ENCODE results near the gene LIPH.
"Not testable (repeated sequence)": the region's sequence is repeated elsewhere in the genome, so short reads cannot be mapped to it uniquely, and the experiment has no call there.

LIPH gene

GRCh38 chr3:185552358-185552877, at the start of gene LIPH:
LIPH (minus strand) TSS chr3:185552588; CDS start chr3:185552471, 117 bp downstream.
- DNase-seq (ENCODE audit: low spot score) = no peak

GRCh38 chr3:185595526-185595925, 43.1 kb upstream of the LIPH start:
- DNase-seq (ENCODE audit: low spot score) = no peak

GRCh38 chr3:185594073-185594472, 41.7 kb upstream of the LIPH start:
- DNase-seq (ENCODE audit: low spot score) = no peak

DNA sequence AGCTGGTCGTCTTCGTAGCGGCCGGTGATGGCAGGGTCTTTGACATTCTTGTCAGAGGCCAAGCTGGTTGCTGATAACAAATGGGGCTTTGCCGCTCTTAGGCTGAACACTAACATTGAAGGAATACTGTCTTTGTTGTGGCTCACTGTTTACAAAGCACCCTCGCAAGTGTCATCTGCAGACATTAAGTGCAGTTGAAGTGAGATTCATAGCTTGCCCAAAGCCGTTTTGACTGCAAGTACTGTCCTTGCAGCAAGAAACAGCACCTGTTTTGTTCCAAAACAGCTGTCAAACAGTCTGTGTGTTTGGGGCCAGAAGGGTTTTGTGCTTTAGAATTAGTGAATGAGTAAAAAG, 34.3 kb upstream of the LIPH start:
- no peak for DNase-seq (ENCODE audit: low spot score)

DNA sequence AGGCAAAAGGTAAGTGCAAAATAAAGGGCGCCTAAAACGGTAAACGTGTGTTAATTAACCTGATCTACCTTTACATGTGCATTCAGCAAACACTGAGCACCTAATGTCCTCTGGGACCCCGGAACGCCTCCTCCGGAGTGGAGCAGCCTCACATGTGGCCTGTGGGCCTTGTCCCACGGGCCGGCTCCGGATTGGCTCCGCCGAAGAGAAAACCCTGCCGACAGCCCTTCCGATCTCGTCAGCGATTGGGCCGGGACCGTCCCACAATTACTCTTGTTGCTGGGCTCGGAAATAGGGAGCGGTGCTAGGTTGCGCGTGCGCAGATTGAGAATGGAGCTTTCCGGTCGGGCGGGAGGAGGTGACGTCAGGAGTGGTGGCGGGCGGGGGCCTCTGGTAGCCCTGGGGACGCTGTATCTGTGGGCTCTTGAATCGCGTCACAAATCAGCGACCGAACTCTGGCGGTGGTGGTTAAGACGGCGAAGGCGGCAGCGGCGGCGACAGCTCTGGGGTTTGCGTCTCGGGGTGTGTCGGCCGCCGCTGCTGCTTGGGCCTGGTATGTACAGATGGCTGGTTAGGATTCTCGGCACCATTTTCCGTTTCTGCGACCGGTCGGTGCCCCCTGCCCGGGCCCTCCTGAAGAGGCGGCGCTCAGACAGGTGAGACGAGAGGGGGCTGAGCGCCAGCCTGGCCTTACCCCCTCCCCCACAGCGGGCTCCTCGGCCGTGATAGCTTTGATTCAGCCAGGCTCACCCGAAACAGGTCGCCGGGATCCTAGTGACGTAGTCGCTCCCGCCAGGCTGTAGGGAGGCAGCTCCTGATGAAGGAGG, 33.7 kb upstream of the LIPH start, which contains the start of gene SENP2:
SENP2 (plus strand) TSS at position 437 of the 827 bp plus-strand sequence; CDS start at position 556, 119 bp downstream.
- peak; percentile 99 for DNase-seq (ENCODE audit: low spot score)

- DNase-seq (ENCODE audit: low spot score) = no peak
Observed at GRCh38 chr3:185585518-185585858, 33.1 kb upstream of the LIPH start.

- no peak for DNase-seq (ENCODE audit: low spot score)
Observed at GRCh38 chr3:185584686-185585085, 32.3 kb upstream of the LIPH start.

DNA sequence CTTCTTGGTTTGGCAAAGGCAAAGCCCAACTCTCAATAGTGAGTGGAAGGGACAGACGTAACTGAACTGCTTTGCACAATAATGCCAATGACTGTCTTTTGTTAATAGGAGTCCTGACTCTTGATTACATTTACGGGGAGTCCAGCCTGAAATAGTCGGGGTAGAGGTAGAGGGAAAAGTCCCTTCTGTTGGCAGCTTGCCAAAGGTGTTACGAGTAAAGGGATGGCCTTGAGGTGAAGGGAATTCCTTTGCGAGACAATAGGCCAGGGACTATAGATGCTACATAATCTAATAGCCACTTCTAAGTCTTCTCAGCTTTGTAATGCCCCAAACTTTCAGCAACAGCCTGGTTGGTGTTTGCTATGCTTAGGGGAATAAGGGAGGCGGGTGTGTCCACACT, 31.5 kb upstream of the LIPH start:
- DNase-seq (ENCODE audit: low spot score) = no peak

DNA sequence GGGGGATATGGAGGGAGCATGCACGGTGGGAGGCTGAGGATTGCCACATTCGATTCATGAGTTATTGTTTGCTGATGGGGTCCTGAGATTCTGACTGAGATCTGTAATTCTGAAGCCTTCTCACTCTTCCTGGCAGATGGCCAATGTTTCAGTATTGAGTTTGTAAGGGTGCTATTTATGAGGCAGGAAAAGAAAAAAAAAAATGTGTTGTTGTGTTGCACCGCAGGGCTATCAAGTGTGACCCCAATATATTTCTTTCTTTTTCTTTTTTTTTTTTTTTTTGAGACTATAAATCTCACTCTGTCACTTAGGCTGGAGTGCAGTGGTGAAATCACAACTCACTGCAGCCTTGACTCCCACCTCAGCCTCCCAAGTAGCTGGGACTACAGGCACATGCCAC, 30.5 kb upstream of the LIPH start:
- peak; percentile 56 for DNase-seq (ENCODE audit: low spot score)

DNA sequence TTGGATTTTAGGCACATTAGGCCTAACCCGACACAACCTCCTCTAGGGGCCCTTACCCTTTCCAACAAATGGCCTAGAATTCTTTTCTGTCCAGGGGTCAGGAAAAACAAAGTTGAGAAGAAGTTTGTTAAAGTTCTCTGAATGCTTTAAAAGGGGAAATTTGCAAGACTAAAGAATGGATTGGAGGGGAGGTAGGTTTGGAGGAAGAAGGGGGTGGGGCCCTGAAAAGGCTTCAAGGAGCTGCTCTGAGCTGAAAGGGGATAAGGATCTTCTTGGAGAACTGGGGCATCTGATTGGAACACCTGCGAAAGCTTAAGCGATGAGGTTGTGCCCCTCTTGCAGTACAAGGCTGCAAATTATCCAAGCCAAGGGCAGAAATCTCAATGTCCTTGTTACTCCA, 29.8 kb upstream of the LIPH start:
- DNase-seq (ENCODE audit: low spot score) = no peak

GRCh38 chr3:185575108-185575869, 22.9 kb upstream of the LIPH start:
- DNase-seq (ENCODE audit: low spot score) = peak; percentile 78

DNA sequence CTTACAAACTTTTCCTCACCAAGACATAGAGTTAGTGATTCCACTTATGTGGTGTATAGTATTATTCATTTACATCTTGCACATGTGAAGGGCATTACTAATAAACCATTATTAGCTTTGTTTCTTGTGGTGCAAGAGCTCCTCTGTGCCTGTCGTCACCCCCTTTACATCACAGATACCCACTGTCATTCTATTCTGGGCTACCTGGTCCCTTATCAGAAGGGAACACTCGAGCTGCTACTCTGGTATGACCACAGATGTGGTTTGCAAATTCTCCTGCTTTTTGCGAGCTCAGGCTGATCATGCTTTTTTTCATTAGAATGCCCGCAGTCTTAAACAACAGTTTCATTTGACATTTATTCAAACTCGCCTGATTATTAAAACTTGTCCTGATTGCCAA, 19.8 kb upstream of the LIPH start:
- DNase-seq (ENCODE audit: low spot score) = no peak

GRCh38 chr3:185561958-185562357, 9.6 kb upstream of the LIPH start:
- DNase-seq (ENCODE audit: low spot score) = no peak

DNA sequence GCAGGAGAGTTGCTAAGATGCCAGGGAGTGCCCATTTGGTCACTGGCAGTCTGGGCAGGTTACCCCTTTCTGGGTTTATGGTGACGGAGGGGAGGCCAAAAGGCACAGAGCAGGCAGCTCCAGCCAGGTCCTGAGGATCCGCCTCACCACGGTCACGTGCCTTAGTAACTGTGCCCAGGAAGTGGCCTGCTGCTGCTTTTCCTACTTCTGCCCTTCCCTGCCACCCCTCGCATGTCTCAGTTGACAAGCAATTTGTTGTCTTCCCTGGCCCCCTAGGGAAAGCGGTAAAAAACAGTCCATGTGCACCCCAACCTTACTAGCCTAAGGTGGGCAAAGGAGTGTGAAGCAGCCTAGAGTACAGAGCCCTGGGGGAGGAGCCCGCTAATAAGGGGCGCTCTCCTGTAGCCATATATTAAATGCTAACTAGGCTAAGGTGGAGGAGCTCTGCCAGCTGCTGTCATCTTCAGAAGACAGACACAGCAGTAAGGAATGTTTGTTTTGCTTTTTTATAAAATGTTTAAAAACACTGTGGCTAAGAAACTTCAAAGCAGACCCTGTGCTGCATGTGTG, 9.1 kb upstream of the LIPH start:
- DNase-seq (ENCODE audit: low spot score) = no peak

- no peak for DNase-seq (ENCODE audit: low spot score)
Observed at GRCh38 chr3:185560676-185561075, 8.3 kb upstream of the LIPH start.

DNA sequence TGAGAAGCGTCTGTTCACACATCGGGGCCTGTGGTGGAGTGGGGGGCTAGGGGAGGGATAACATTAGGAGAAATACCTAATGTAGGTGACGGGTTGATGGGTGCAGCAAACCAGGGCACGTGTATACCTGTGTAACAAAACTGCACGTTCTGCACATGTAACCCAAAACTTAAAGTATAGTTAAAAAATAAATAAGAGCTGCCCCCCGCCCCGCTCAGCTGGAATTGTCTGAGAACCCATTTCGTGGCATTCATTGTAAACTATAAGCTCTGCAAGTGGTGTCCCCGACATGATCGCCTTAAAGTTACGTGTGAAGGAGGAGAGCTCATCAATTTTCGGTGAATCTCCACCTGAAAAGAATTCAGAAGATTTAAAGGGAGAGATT, 7.3 kb upstream of the LIPH start:
- no peak for DNase-seq (ENCODE audit: low spot score)

DNA sequence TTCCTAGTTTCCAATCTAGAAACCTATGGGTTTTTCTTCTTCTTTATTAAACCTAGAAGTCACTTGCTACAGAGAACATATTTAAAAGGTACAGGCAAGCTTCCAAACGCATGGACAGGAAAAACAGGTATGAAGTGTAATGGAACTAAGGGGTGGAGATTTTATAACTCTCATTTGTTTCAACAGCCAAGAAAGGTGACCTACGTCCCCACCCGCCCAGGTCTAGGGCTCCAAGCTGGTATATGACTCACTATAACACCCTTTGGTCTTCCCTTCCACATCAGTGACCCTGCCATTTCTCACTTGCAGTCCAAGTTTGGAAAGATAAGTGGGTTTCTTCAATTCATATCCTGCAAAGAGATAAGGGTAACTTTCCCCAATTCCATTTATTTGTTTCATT, 6.0 kb upstream of the LIPH start:
- no peak for DNase-seq (ENCODE audit: low spot score)

- DNase-seq (ENCODE audit: low spot score) = not testable (repeated sequence)
Observed at GRCh38 chr3:185556640-185557039, 4.3 kb upstream of the LIPH start.

DNA sequence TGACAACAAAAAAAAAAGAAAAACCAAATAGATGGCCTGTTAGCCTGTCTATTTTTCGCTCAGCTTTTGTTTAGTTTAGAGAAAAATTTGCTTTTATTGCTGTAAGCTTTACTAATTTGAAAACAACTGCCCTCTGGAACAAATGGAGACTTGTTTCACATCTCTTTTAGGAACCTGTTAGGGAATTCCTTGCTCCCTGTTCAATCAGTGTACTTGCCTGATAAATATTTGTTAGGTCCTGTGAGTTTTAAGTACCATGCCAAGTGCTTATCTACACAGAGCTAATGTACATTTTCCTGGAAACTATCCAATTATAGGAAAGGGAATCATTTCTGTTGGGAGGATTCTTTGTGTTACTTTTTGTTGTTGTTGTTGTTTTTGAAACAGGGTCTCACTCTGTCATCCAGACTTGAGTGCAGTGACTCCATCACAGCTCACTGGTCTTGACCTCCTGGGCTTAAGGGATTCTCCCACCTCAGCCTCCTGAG, 3.5 kb upstream of the LIPH start:
- no peak for DNase-seq (ENCODE audit: low spot score)

DNA sequence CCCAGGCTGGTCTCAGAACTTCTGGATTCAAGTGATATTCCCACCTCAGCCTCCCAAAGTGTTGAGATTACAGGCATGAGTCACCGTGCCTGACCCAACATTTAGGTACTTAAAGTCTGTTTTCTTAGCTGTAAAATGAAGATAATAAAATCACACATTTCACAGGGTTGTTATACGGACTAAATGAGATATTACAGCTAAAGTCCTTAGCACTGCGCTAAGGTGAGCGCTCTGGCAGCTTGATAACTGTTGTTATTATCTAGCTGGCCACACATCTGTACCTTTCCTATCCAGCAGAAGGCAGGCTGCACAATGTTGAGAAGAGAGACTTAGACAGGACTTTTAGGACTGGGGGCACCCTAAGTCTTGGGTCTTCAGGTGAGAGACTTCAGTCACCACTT, 2.7 kb upstream of the LIPH start:
- no peak for DNase-seq (ENCODE audit: low spot score)

DNA sequence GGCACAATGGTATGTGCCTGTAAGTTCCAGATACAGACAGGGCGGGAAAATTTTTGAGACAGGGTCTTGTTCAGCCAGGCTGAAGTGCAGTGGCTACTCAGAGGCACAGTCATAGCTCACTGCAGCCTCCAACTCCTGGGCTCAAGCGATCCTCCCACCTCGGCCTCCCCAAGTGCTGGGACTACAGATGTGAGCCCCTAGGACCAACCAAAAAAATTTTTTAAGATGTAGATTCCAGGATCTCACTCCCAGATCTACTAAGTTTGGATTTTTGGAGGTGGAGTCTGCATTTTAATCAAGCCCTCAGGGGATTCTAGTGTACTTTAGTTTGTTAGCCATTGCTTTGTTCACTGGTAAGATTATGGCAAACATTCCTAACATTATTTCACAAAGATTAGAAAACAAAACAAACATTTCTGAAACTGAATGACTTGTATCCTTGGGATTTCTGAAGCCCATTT, 2.7 kb downstream of the LIPH start:
- no peak for DNase-seq (ENCODE audit: low spot score)

DNA sequence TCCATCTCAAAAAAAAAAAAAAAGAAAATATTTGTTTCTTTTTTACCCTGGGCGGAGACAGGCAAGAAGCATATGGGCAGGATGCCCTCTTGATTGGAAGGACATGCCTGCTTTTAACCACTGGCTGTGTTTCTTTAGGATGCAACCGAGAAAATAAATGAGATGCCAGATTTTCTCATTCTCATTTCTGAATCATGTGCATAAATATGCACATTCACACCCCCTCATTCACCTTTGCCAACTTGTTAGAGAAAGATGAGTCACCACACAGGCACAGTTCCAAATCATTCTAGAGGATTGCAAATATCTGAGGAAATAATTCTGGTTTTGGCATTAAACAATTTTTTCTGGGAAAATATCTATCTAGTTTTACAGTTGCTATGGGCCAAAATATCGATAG, 3.3 kb downstream of the LIPH start:
- no peak for DNase-seq (ENCODE audit: low spot score)

GRCh38 chr3:185540695-185541094, 11.7 kb downstream of the LIPH start:
- DNase-seq (ENCODE audit: low spot score) = no peak
